GM06990 (cell line): ENCODE results near the gene SCAF11.
A peak's percentile ranks its signal among the peaks of the same experiment; 100 is the strongest.
"Not testable (repeated sequence)": the region's sequence is repeated elsewhere in the genome, so short reads cannot be mapped to it uniquely, and the experiment has no call there.

ENCODE experiments used
- DNase-seq: peaks from one replicate; pipeline ENCODE4 v3.0.0-alpha.2; 2011; ENCODE audit not compliant: insufficient read length; ENCODE audit errors: extremely low read depth
- H3K27me3 ChIP-seq: replicated peaks from 2 replicates; pipeline ENCODE4 v1.6.0; 2011; ENCODE audit warnings: low read length; ENCODE audit not compliant: control insufficient read depth, insufficient read depth
- H3K36me3 ChIP-seq: 2 replicates; pipeline ENCODE4 v1.5.1; 2011; ENCODE audit warnings: low read length; ENCODE audit not compliant: control insufficient read depth, insufficient read depth
- H3K4me3 ChIP-seq: replicated peaks from 2 replicates; pipeline ENCODE4 v1.5.1; 2011; ENCODE audit warnings: low read depth, mild to moderate bottlenecking, control low read depth, low read length
- CTCF ChIP-seq: IDR thresholded peaks from 2 replicates; pipeline ENCODE4 v1.5.1; 2011; ENCODE audit warnings: low read length, control low read depth, mild to moderate bottlenecking, inconsistent platforms; ENCODE audit not compliant: insufficient read depth, poor library complexity, severe bottlenecking

Gene SCAF11

GRCh38 chr12:45990468-45991283 lies at the start of gene SCAF11:
Gene SCAF11, minus strand, starts transcription at chr12:45990574. Its CDS starts 26,407 bp downstream, at chr12:45964167.
- Histone ChIP-seq H3K36me3 (no peaks in the 10 kb centered on the region), H3K4me3 (peak within 1 kb of the TSS; percentile 89), H3K27me3 (no peaks in the 10 kb centered on the region)
- peak; percentile 98 for TF ChIP-seq CTCF
- peak; percentile 100 for DNase-seq

DNA sequence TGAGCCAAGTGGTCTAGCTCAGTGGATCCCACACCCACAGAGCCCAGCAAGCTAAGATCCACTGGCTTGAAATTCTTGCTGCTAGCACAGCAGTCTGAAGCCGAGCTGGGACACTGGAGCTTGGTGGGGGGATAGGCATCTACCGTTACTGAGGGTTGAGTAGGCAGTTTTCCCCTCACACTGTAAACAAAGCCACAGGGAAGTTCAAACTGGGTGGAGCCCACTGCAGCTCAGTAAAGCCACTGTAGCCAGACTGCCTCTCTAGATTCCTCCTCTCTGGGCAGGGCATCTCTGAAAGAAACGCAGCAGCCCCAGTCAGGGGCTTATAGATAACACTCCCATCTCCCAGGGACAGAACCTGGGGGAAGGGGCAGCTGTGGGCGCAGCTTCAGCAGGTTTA lies 46.7 kb upstream of the SCAF11 start:
- DNase-seq, H3K27me3 ChIP-seq, H3K36me3 ChIP-seq, H3K4me3 ChIP-seq: not testable (repeated sequence)

DNA sequence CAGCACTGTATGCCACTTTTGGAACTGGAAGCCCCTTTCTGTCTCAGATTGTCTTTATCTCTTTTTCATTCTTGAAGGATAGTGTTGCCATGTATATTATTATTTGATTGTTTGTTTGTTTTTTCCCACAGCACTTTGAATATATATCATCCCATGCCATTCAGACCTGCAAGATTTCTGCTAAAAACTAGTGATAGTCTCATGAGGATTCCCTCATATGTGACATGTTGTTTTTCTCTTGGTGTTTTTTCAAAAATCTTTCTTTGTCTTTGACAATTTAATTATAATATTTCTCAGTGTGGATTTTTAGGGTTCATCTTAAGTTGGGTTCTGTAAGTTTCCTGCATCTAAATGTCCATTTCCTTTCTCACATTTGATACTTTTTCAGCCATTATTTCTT lies 36.8 kb upstream of the SCAF11 start:
- Histone ChIP-seq H3K36me3 (no peaks in the 10 kb centered on the region), H3K4me3 (no peak overlapping the region), H3K27me3 (no peaks in the 10 kb centered on the region)
- no peak for TF ChIP-seq CTCF
- DNase-seq: no peak

- no peaks in the 10 kb centered on the region for H3K27me3 ChIP-seq
- TF ChIP-seq CTCF: peak; percentile 8
- H3K36me3 ChIP-seq: no peaks in the 10 kb centered on the region
- no peak overlapping the region for H3K4me3 ChIP-seq
- DNase-seq: no peak
These were observed 33.7 kb upstream of the SCAF11 start for GRCh38 chr12:46024099-46024498.

DNA sequence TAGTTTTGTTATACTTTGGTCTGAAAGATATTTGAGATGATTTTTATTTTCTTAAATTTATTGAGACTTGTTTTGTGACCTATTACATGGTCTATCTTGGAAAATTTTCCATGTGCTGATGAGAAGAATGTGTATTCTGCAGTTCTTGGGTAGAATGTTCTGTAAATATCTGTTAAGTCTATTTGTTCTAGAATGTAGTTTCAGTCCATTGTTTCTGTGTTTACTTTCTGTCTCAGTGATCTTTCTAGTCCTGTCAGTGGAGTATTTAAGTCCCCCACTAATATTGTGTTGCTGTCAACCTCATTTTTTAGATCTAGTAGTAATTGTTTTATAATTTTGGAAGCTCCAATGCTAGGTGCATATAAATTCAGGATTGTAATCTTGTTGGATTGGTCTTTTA lies 30.4 kb upstream of the SCAF11 start:
- TF ChIP-seq CTCF: no peak
- Histone ChIP-seq H3K4me3 (no peak overlapping the region), H3K27me3 (no peaks in the 10 kb centered on the region), H3K36me3 (no peaks in the 10 kb centered on the region)
- DNase-seq: no peak

DNA sequence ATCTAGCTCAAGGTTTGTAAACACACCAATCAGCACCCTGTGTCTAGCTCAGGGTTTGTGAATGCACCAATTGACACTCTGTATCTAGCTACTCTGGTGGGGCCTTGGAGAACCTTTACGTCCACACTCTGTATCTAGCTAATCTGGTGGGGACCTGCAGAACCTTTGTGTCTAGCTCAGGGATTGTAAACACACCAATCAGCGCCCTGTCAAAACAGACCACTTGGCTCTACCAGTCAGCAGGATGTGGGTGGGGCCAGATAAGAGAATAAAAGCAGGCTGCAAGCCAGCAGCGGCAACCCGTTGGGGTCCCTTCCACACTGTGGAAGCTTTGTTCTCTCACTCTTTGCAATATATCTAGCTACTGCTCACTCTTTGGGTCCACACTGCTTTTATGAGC lies 28.3 kb upstream of the SCAF11 start:
- H3K27me3 ChIP-seq, H3K4me3 ChIP-seq, DNase-seq, H3K36me3 ChIP-seq: not testable (repeated sequence)

- not testable (repeated sequence) for H3K4me3 ChIP-seq, H3K27me3 ChIP-seq, DNase-seq, H3K36me3 ChIP-seq
These were observed 27.5 kb upstream of the SCAF11 start for GRCh38 chr12:46017866-46018375.
